Raji (cell line): Measurements from ENCODE around the gene NAALADL1.

Source experiments
- POLR2A ChIP-seq: IDR thresholded peaks from 2 replicates; pipeline ENCODE4 v1.6.1; 2011; ENCODE audit warnings: low read depth, low read length, control low read depth; ENCODE audit not compliant: insufficient read depth

NAALADL1 gene

GRCh38 chr11:65087827-65088226, 29.5 kb upstream of the NAALADL1 start:
- no peak for TF ChIP-seq POLR2A

- TF ChIP-seq POLR2A, result no peak
Observed at GRCh38 chr11:65087216-65087615, 28.9 kb upstream of the NAALADL1 start.

DNA sequence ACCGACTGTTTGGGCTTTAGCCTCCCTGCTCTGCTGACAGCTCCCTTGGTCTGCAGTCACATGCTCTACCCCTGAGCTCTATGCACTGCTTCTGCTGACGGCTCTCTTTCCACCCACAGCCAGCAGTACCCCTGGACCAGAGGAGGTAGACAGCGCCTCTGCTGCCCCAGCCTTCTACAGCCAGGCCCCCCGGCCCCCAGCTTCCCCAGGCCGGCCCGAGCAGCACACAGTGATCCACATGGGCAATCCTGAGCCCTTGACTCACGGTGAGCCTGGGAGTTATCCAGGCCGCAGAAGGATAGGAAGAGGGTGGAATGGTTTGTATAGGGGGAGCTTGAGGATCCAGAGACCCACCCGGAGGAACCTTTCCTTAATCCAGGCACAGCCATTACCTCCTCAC, 28.5 kb upstream of the NAALADL1 start:
- TF ChIP-seq POLR2A, result no peak

DNA sequence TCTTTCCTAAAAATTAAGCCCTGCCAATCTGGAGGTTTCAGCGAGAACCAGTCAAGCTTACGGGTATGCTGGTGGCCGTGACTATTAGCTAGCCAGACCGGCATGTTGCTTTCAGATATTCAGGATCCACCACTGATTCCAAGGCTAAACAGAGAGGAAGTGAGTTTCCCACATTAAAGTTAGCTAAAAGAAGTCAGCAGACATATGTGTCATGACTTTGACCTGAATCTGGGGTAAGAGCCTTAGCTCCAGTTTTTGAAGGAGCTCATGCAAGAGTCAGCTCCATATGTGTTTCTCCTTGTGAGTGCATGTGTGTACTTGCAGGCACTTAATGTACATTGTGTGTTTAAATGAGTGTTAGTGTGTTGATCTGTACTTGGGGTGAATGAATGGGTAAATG, 27.1 kb upstream of the NAALADL1 start:
- TF ChIP-seq POLR2A, result no peak

DNA sequence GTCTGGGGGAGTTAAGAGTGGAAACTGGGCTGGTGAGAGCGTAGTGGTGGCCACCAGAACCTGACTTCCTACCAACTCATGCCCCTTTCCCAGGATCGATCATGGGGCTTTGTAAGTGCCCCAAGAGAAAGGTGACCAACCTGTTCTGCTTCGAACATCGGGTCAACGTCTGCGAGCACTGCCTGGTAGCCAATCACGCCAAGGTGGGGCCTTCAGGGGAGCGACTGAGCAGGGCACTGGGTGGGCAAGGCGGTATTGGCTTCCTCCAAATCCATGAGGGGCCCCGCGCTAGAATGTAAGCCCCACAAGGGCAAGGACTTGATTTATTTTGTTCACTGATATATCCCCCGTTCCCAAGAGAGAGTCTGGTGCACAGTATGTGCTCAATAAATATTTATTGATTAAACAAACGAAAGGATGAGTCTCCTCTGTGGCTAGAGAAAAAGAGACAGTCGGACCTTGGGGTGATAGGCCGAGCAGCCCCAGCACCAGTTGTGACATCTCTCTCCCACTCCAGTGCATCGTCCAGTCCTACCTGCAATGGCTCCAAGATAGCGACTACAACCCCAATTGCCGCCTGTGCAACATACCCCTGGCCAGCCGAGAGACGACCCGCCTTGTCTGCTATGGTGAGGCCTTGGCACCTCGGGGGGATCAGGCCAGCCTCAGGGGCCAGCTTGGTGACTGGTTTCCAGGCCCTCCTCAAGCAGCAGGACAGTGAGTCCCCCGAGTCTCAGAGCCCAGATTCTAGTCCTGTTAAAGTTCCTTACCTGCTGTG, 26.4 kb upstream of the NAALADL1 start:
- no peak for TF ChIP-seq POLR2A

- peak; percentile 83 for TF ChIP-seq POLR2A
Observed at GRCh38 chr11:65083834-65084597, 25.7 kb upstream of the NAALADL1 start, which contains the start of the genes CDCA5 and ZFPL1. TSS of gene CDCA5 (minus strand) at chr11:65084040. CDS start at chr11:65083978, 62 bp downstream. TSS of gene ZFPL1 (plus strand) at chr11:65084222. CDS start at chr11:65084699, 477 bp downstream.

- TF ChIP-seq POLR2A, result no peak
Observed at GRCh38 chr11:65083134-65083833, 24.9 kb upstream of the NAALADL1 start.

DNA sequence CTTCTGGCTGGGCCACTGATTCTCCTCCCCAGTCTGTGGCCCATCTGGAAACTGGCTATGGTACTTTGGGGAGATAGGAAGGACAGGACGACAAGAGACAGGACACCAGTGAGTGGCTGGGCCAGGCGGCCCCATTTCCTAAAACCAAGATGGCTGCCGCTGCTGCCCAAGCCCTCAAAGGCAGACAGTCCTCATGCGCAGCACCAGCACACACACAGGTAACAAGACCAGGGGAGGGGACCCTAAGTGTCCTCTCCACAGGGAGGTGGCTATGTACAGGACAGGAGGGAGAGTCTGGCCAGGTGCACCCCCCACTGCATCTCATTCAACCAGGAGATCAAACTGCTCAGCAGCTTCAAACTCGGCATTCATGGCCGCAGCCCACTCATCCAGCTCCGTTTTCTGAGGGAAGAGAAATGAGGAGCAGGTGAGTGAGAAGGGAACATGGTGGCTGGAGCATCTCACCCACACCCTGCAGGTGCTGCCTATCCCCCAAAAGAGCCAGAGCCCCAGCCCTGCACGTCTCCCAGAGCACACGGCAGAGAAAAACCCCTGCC, 20.5 kb upstream of the NAALADL1 start:
- TF ChIP-seq POLR2A, result no peak

DNA sequence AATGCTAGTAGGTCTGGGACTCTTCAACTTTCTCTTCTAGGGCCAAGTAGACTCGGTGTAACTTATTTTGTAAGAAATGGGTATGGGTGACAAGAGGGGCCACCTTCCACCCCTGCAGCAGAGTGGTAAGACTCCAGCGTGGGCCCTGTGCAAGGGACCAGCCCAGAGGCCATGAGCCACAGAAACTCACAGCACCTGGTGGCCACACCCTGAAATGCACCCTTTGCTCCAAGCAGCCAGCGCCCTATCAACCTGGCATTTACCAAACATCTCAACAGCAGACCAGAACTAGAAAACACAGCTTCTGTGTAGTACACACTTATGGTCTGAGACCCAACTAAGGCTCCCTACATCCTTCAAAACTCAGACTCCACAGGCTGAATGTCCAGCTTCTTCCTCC, 19.8 kb upstream of the NAALADL1 start:
- 0 out of 2 replicates have a peak, but pooled peaks have one; percentile 15 for TF ChIP-seq POLR2A

GRCh38 chr11:65077451-65077850, 19.1 kb upstream of the NAALADL1 start:
- no peak for TF ChIP-seq POLR2A

GRCh38 chr11:65072631-65072966, 14.2 kb upstream of the NAALADL1 start:
- TF ChIP-seq POLR2A, result no peak

DNA sequence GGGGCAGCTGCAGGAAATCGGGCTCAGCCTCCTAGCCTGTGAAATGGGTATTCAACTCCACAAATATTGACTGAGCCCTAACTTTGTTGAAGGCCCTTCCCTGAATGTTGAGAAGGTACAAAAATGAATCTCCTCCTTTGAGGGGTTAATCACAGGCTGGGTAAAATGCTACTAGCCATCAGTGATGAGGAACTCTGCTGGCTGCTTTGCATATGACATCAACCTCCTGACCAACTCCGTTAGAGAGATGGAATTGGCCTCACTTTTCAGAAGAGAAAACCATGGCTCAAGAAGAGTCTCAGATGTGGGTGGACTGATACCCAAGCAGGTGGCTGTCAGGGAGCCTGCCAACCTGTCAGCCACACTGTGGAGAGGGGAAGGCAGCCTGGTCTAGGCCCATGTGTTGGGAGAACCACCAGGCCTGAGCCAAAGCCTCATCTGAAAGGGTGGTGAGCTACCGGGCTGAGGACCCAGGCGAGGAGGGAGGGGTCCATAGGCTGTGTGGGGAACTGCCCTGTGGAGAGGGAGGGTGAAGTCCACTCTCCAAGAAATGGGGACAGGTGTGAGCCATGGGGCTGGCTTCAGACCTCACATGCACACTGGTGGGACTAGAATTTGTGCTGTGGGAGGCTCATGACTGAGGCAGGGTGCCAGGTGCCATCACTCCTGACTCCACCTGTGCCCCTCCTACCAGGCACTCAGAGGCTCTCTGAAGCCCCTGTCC, 13.7 kb upstream of the NAALADL1 start:
- TF ChIP-seq POLR2A, result peak; percentile 38; the same call in 1 of the 2 replicates

DNA sequence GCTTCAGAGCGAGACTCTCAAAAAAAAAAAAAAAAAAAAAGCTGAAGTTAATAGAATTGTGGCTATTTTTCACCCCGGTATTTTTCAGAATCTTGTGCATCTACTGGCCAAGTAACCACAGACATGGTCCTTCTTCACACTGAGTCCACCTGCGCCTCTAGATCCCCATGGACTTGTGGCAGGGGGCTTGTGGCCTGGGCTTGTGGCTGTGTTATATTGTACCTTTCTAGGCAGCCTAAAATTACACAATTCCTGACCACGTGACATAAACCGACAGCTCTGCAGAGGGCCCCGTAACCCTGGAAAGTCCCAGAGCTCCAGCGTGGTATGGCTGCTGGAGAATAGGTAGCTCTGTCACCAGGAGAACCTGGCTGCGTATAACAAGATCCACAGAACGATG, 10.9 kb upstream of the NAALADL1 start:
- no peak for TF ChIP-seq POLR2A

DNA sequence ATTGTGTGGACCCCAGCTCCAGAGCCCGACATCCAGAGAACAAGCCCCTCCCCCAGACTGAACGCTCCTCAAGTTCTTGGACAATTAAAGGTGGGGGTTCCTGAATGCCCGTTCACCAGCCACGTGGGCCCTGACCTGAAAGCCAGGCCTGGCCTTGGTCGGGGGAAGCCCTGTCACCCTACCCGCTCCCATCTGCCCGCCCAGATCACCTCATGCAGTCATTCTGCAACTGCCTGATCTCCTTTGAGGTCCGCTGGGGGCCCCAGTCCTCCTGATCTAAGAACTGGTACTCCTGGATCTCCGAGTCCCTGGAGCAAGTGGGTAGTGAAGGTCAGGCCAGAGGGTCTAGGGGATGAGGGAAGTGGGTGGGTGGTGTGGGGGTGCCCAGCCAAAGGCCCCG, 9.1 kb upstream of the NAALADL1 start:
- TF ChIP-seq POLR2A, result no peak
